ENCODE results near the gene SP140L.
"Not testable (repeated sequence)": the region's sequence is repeated elsewhere in the genome, so short reads cannot be mapped to it uniquely, and the experiment has no call there.

Gene SP140L

GRCh38 chr2:230362030-230362691 is 35.2 kb downstream of the SP140L start:
- DNase-seq (ENCODE audit: low read depth): no peak

GRCh38 chr2:230382108-230382507 is 55.1 kb downstream of the SP140L start:
- no peak for DNase-seq (ENCODE audit: low read depth)

DNA sequence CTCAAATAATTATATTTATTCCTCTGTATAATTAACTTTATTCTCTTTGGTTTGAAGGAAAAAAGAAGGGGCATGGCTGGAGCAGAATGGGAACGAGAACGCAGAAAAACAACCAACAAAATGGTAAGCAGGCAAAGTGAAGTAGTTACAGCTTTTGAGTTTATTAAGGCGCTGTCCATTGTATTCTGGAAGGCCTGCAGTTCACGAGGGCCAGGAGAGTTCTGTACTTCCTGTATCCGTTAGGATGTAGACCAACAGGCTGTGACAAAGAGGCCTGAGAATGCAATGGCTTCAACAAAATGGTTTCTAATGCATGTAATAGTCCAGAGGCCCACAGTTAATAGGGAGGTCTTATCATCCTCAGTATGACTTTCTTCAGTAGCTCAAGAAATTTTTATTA is 56.5 kb downstream of the SP140L start:
- DNase-seq (ENCODE audit: low read depth): no peak

DNA sequence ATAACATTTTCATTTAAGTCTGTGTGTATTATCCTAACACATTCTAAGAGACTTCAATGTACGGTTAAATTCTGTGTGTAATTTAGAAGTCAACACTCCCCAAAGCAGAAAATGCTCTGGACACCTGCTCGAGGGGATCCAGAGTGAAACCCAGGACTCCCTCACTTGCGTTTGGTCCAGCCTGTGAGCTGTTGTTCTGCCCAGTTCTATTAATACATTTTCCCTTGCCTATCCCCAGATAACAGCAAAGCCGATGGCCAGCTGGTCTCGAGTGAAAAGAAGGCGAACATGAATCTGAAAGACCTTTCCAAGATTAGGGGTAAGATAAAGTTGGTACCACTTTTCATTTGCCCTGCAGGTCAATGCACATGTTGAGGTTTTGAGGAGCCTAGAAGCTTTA is 58.0 kb downstream of the SP140L start:
- no peak for DNase-seq (ENCODE audit: low read depth)

DNA sequence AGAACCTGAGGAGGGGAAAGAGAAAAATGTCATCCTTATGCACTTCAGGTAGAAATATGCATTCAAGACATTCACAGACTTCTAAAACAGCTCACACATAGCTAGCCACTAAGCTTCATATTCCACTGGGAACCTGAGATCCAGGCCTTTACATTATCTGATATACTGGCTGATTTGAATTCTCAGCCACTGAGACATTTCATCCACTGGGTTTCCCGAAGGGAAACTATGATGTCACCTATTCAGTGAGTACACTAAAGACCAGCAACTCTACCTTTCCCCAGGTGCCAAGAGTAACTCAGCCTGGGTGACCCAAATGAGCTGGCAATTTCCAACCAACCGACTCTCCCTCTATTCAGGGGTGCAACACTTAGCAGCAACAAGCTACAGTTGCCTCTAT is 67.3 kb downstream of the SP140L start:
- DNase-seq (ENCODE audit: low read depth): no peak

DNA sequence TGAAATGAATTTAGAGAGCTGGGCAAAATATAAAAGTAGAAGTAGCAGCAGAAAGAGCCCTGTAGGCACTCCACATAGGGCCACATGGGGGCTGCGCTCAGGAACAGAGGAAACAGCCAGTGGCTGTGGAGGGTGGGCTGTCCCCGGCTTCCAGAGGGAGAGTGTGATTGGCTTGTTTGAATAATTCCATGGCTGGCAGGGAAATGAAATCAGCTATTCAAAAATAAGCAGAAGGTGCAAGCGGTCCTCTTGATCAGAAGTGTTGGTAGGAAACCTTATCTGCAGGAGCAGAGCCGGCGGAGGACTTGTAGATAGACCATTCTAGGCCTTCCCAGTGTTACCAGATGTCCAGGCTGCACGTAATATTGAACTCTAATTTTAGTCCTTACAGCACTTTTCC is 71.7 kb downstream of the SP140L start:
- DNase-seq (ENCODE audit: low read depth): not testable (repeated sequence)

DNA sequence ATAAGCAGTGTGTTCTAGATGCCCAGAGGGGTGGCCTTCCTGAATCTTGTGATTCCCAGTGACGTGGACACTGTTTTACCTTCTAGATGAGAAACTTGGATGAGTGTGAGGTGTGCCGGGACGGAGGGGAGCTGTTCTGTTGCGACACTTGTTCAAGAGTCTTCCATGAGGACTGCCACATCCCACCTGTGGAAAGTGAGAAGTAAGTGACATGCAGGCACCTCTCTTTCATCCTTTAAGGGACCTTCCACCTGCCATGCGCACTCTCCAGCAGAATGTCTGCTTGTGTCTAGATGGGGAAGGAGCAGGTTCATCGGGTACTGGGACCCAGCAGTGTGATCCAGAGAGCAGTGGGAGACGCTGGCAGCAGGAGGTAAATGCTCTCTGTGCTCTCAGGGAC is 73.0 kb downstream of the SP140L start:
- DNase-seq (ENCODE audit: low read depth): no peak

DNA sequence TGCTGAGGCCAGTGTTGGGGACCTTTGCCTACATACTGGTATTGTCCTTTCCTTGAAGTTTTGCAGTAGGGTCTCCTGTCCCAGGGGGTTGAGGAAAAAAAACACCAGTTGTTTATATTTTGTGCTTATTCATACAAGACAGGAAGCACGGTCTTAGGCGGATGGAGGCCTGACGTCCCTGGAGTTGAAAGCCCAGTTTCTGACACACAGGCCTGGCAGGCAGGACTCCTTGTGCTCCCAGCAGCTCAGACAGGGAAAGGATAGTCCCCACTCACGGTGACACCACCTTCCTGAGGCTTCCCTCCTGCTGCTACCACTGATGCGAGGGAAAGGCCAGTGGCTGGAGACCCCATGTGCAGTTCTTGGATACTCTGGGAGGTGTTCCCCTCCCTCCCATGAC is 73.5 kb downstream of the SP140L start:
- no peak for DNase-seq (ENCODE audit: low read depth)

GRCh38 chr2:230401026-230401425 is 74.0 kb downstream of the SP140L start:
- not testable (repeated sequence) for DNase-seq (ENCODE audit: low read depth)

- peak; percentile 46 for DNase-seq (ENCODE audit: low read depth)
These were observed 76.8 kb downstream of the SP140L start for GRCh38 chr2:230403746-230404145.

- DNase-seq (ENCODE audit: low read depth): no peak
These were observed 78.8 kb downstream of the SP140L start for GRCh38 chr2:230405824-230406223.

DNA sequence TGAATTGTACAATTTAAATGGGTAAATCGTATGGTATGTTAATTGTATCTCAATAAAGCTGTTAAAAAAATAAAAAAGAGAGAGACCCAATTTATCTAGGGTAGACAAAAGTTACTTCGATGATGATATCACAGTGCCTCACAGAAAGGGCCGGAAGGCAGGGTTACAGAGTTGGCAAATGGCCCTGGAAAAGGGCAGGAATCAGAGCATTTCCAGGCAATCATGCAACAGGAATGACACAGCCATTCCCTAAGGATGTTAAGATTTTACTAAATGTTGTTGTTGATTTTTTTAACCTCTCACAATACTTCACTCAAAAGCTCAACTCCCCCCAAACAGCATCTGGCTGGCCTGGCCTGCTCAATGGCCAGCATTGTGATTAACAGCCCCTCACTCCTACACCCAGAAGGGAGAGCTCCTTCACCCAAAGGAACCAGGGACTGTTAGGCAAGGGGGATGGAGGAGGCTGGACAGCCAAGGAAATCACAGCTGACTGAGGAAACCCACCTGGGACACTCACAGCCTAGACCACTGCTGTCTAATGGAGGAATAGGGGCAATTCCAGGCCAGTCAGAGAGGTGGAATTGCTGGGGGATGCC is 81.3 kb downstream of the SP140L start:
- peak; percentile 59 for DNase-seq (ENCODE audit: low read depth)

DNA sequence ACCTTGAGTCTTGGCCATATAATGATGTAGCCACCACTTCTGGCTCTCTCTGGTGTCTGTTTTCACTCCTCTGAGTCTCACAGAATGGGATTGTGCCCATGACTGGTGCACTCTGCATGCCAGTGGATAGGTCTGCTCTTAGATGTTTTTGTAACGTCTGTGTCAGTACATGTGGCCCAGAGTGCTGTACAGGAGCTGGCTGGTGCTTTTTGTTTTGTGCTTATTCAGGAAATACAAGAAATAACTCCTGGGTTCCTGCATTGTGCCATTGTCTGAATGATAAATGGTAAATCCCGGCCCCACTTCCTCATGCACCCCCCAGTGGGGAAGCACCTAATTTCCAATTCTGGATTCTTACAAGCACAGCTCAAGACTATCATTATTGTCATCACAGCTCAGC is 82.3 kb downstream of the SP140L start:
- not testable (repeated sequence) for DNase-seq (ENCODE audit: low read depth)

DNA sequence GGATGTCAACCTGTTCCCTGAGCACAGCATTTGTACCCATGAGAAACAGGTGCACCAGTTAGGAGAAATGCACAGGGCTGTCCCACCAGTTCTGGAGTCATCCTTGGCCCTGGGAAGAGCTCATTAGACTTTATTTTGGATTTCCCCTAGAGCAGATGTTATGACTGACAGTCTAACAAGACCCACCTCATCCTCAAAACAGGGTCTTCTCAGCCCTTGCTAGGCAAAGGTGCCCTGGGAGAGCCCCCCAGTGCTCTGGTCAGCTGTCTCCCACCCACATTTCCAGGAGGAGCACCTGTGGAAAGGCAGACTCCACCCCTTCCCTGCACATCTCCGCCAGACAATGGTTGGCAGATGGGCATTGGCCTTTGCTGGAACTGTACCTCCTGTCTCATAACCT is 83.3 kb downstream of the SP140L start:
- no peak for DNase-seq (ENCODE audit: low read depth)

DNA sequence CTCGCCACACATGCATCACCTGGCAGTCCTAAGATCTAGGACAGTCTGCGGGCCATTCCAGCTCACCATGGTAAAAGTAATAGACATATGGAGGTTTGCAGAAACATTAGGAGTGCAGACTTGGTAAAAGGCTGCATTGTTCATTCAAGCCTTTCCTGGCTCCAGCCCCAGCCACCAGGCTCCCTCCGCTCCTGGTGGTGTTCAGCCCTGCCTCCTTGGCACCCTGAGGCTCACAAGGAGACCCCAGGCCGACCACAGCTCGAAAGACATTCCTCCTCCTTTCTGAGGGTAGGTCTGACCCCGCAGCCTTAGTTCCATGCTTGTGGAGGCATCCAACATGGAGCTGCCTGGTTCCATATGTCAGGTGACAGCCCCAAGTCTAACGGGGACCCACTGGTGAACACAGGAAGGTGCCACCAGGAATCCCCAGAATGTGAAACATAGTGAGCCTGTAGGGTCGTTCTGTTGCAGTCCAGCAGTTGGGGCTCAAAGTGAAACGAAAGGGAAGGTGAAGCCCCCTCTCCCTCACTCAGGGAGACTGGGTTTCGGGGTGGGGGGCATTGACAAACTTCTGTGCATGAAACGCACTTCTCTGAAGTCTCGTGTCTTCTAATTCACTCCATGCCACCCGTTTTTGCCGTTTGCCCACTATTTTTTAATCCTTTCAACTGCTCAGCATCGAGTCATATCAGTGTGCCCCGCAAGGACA is 84.0 kb downstream of the SP140L start:
- no peak for DNase-seq (ENCODE audit: low read depth)

GRCh38 chr2:230411570-230412370 is 84.8 kb downstream of the SP140L start:
- peak; percentile 54 for DNase-seq (ENCODE audit: low read depth)

- DNase-seq (ENCODE audit: low read depth): no peak
These were observed 85.3 kb downstream of the SP140L start for GRCh38 chr2:230412371-230412711.

- no peak for DNase-seq (ENCODE audit: low read depth)
These were observed 85.9 kb downstream of the SP140L start for GRCh38 chr2:230412846-230413245.

DNA sequence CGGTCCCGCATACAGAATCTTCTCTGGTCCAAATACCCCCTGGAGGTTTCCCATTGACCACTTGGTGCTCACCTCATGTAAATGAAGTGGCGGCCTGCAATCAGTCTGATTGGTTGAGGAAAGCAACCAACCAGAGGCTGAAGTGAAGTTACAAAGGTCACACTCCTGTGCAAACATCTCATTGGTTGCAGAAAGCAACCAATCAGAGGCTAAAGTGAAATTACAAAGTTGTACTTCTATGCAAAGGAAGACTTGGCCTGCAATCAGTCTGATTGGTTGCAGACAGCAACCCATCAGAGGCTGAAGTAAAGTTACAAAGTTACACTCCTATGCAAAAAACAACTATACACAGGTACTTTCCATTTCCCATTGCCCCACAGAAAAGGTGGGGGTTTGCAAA is 86.5 kb downstream of the SP140L start:
- no peak for DNase-seq (ENCODE audit: low read depth)

- DNase-seq (ENCODE audit: low read depth): no peak
These were observed 87.3 kb downstream of the SP140L start for GRCh38 chr2:230414302-230414701.

GRCh38 chr2:230416061-230416721 is 89.2 kb downstream of the SP140L start, which contains the start of gene SP100:
Gene SP100, plus strand, starts transcription at chr2:230416201. Its CDS starts 96 bp downstream, at chr2:230416297.
- DNase-seq (ENCODE audit: low read depth): peak; percentile 79

DNA sequence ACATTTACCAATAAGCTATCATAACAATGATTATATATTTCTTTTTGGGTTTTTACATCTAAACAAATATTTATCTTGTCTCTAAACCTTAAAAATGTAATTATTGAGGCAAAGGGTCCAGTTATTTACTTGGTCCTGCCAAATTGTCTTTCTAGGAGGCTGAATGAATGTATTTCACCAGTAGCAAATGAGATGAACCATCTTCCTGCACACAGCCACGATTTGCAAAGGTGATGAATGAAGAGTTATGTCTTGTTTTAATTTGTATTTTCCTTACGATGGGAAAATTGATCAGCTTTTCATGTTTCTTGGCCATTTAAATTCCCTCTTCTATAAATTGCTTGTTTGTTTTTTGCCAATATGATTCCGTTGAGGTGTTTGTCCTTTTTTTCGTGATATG is 90.4 kb downstream of the SP140L start:
- DNase-seq (ENCODE audit: low read depth): no peak

Data from amniotic epithelial cell (primary cell).